ENCODE data around the gene HBEGF. TPM values are rescaled to one million over a fixed set of nuclear protein-coding genes. Genes with fewer than 3 reads are reported as not detected.
A peak's percentile ranks its signal among the peaks of the same experiment; 100 is the strongest.

Gene HBEGF
- total RNA-seq, 2 donors from 2014 or later: 6.9 to 9.5 TPM

- no peak for DNase-seq (ENCODE audit: low spot score)
- intact Hi-C loops (cut with DNase I): no loop called here
These were observed 27.6 kb downstream of the HBEGF start for GRCh38 chr5:140318792-140319191.

- no peak for DNase-seq (ENCODE audit: low spot score)
- intact Hi-C loops (cut with DNase I): no loop called here
These were observed 28.5 kb downstream of the HBEGF start for GRCh38 chr5:140317859-140318258.

GRCh38 chr5:140312791-140313189 is 33.6 kb downstream of the HBEGF start:
- DNase-seq (ENCODE audit: low spot score): no peak
- intact Hi-C loops (cut with DNase I): loop anchor here in 1 of 2 donors (2.0 kb wide), 1 partner anchor 16 kb away; no protein-coding TSS in a partner anchor

- intact Hi-C loops (cut with DNase I): loop anchor here in 1 of 2 donors (2.0 kb wide), 1 partner anchor 17 kb away; no protein-coding TSS in a partner anchor
- DNase-seq (ENCODE audit: low spot score): no peak
These were observed 34.2 kb downstream of the HBEGF start for GRCh38 chr5:140312067-140312790.

- DNase-seq (ENCODE audit: low spot score): no peak
- intact Hi-C loops (cut with DNase I): no loop called here
These were observed 35.4 kb downstream of the HBEGF start for GRCh38 chr5:140311011-140311467.

GRCh38 chr5:140310434-140310833 is 36.0 kb downstream of the HBEGF start:
- intact Hi-C loops (cut with DNase I): no loop called here

GRCh38 chr5:140309706-140310249 is 36.6 kb downstream of the HBEGF start:
- intact Hi-C loops (cut with DNase I): no loop called here
- DNase-seq (ENCODE audit: low spot score): no peak

More at GRCh38 chr5:140310434-140310833, 36.0 kb downstream of the HBEGF start:
- DNase-seq (ENCODE audit: low spot score): no peak

GRCh38 chr5:140305471-140305870 is 40.9 kb downstream of the HBEGF start:
- intact Hi-C loops (cut with DNase I): no loop called here
- DNase-seq (ENCODE audit: low spot score): no peak

- no peak for DNase-seq (ENCODE audit: low spot score)
- intact Hi-C loops (cut with DNase I): no loop called here
These were observed 42.4 kb downstream of the HBEGF start for GRCh38 chr5:140303966-140304365.

GRCh38 chr5:140302786-140303639 is 43.4 kb downstream of the HBEGF start, which contains the start of gene PFDN1:
Gene PFDN1, minus strand, starts transcription at chr5:140303101. Its CDS starts 28 bp downstream, at chr5:140303073.
- peak; percentile 98 for DNase-seq (ENCODE audit: low spot score)
- intact Hi-C loops (cut with DNase I): no loop called here

- intact Hi-C loops (cut with DNase I): no loop called here
- no peak for DNase-seq (ENCODE audit: low spot score)
These were observed 45.3 kb downstream of the HBEGF start for GRCh38 chr5:140301136-140301535.

- no peak for DNase-seq (ENCODE audit: low spot score)
- intact Hi-C loops (cut with DNase I): no loop called here
These were observed 47.3 kb downstream of the HBEGF start for GRCh38 chr5:140299056-140299455.

- intact Hi-C loops (cut with DNase I): no loop called here
- DNase-seq (ENCODE audit: low spot score): no peak
These were observed 48.2 kb downstream of the HBEGF start for GRCh38 chr5:140298183-140298601.

- intact Hi-C loops (cut with DNase I): no loop called here
- no peak for DNase-seq (ENCODE audit: low spot score)
These were observed 49.1 kb downstream of the HBEGF start for GRCh38 chr5:140297283-140297682.

GRCh38 chr5:140296289-140296688 is 50.1 kb downstream of the HBEGF start:
- intact Hi-C loops (cut with DNase I): no loop called here
- DNase-seq (ENCODE audit: low spot score): no peak

- DNase-seq (ENCODE audit: low spot score): no peak
These were observed 51.0 kb downstream of the HBEGF start for GRCh38 chr5:140295414-140295813.

GRCh38 chr5:140294753-140295152 is 51.6 kb downstream of the HBEGF start:
- intact Hi-C loops (cut with DNase I): no loop called here
- DNase-seq (ENCODE audit: low spot score): no peak

More at GRCh38 chr5:140295414-140295813, 51.0 kb downstream of the HBEGF start:
- intact Hi-C loops (cut with DNase I): no loop called here

GRCh38 chr5:140293849-140294100 is 52.6 kb downstream of the HBEGF start:
- DNase-seq (ENCODE audit: low spot score): no peak
- intact Hi-C loops (cut with DNase I): no loop called here

- no peak for DNase-seq (ENCODE audit: low spot score)
- intact Hi-C loops (cut with DNase I): no loop called here
These were observed 53.1 kb downstream of the HBEGF start for GRCh38 chr5:140293091-140293848.

All from posterior vena cava (tissue), 2 donors.